GM12878 (cell line): ENCODE data around the gene VAV2. TPM values are rescaled to one million over a fixed set of nuclear protein-coding genes. Genes with fewer than 3 reads are reported as not detected.

Experiments
- ATAC-seq: fragments of 200-7000 bp; cut with Tn5 transposase; 3 replicates; pipeline ENCODE4 v1.9.1; 2020; ENCODE audit warnings: mild to moderate bottlenecking, moderate library complexity
- BruUV-seq: library from RNA; stranded (reverse); fragments of 400-500 nt; replicated peaks from 2 replicates; lab custom pipeline; 2021; lab: Mats Ljungman, UMichigan
- CTCF ChIA-PET: fragments of 300-600 bp; sonication (Branson Sonifier 250); formaldehyde crosslinking; extraction: SDS; loops from one replicate; lab custom pipeline; 2021; ENCODE audit warnings: inconsistent platforms; lab: Yijun Ruan, JAX
- POLR2A ChIA-PET: fragments of 350-600 bp; formaldehyde crosslinking; extraction: SDS; loops from one replicate; lab custom pipeline; 2021; ENCODE audit warnings: inconsistent platforms; lab: Charles Lee
- RAD21 ChIA-PET: fragments of 300-600 bp; sonication (Branson Sonifier 250); formaldehyde crosslinking; loops from one replicate; lab custom pipeline; 2023; ENCODE audit warnings: antibody characterized with exemption; ENCODE audit not compliant: unreplicated experiment; lab: Charles Lee
- SMC1A ChIA-PET: fragments of 300-600 bp; sonication (Branson Sonifier 250); formaldehyde crosslinking; loops from one replicate; lab custom pipeline; 2023; ENCODE audit not compliant: unreplicated experiment, uncharacterized antibody; lab: Charles Lee
- DNase-seq: peaks from one replicate; pipeline ENCODE4 v3.0.0-alpha.2; 2011; ENCODE audit warnings: low read depth, low spot score
- FAIRE-seq: peaks from 3 replicates; lab custom pipeline; 2011; peaks lifted over from hg19 to GRCh38; lab: Jason Lieb, UNC
- H2AFZ ChIP-seq: 2 replicates; pipeline ENCODE4 v1.6.0; 2011; ENCODE audit warnings: low read depth, low read length, control low read depth; ENCODE audit not compliant: control insufficient read depth
- H3K27ac ChIP-seq: 2 replicates; pipeline ENCODE4 v1.5.1; 2011; ENCODE audit warnings: control low read depth; ENCODE audit not compliant: control insufficient read depth, insufficient read depth
- H3K27me3 ChIP-seq, 2 experiments: replicated peaks in 1 of 2; 2 replicates each; pipeline versions ENCODE4 v1.6.0 to v1.6.1; 2011; ENCODE audit warnings: low read length in 1 of 2; ENCODE audit not compliant: control insufficient read depth in 2 of 2, insufficient read depth in 2 of 2
- H3K36me3 ChIP-seq, 2 experiments: 2 replicates each; pipeline ENCODE4 v1.5.1; 2011; ENCODE audit warnings: low read length in 1 of 2; ENCODE audit not compliant: control insufficient read depth in 2 of 2, insufficient read depth in 2 of 2
- H3K4me1 ChIP-seq: 2 replicates; pipeline ENCODE4 v1.6.1; 2011; ENCODE audit warnings: mild to moderate bottlenecking, low read length, moderate library complexity, mixed read lengths; ENCODE audit not compliant: control insufficient read depth, insufficient read depth
- H3K4me2 ChIP-seq: 2 replicates; pipeline ENCODE4 v1.6.0; 2011; ENCODE audit warnings: control low read depth; ENCODE audit not compliant: control insufficient read depth, insufficient read depth
- H3K4me3 ChIP-seq: fragments of 200-600 bp; sonication (generic); 2 replicates; pipeline ENCODE4 v1.5.1; 2016
- H3K79me2 ChIP-seq: 2 replicates; pipeline ENCODE4 v1.6.0; 2011; ENCODE audit warnings: low read length; ENCODE audit not compliant: control insufficient read depth, insufficient read depth
- H3K9ac ChIP-seq: 2 replicates; pipeline ENCODE4 v1.8.0; 2011; ENCODE audit warnings: low read length, control low read depth, mixed read lengths; ENCODE audit not compliant: control insufficient read depth, insufficient read depth
- H3K9me3 ChIP-seq: replicated peaks from 3 replicates; pipeline ENCODE4 v1.5.1; 2011; ENCODE audit warnings: mild to moderate bottlenecking, low read length; ENCODE audit not compliant: control insufficient read depth, insufficient read depth
- H4K20me1 ChIP-seq: 2 replicates; pipeline ENCODE4 v1.6.0; 2011; ENCODE audit not compliant: control insufficient read depth, insufficient read depth
- BHLHE40 ChIP-seq, 2 experiments: fragments of 450-650 bp in 1 of 2; IDR thresholded peaks; 2 replicates each; pipeline ENCODE4 v1.6.1; 2011 to 2017; ENCODE audit warnings: low read depth in 2 of 2, borderline replicate concordance in 1 of 2, improper control_type of control experiment in 1 of 2, low read length in 1 of 2, mild to moderate bottlenecking in 1 of 2
- HDGF ChIP-seq: fragments of 450-650 bp; IDR thresholded peaks from 2 replicates; pipeline ENCODE4 v1.6.1; 2016; ENCODE audit warnings: antibody characterized with exemption
- MEF2B ChIP-seq: fragments of 450-650 bp; IDR thresholded peaks from 2 replicates; pipeline ENCODE4 v1.6.1; 2018; ENCODE audit warnings: mild to moderate bottlenecking, moderate library complexity; ENCODE audit not compliant: partially characterized antibody, poor library complexity, severe bottlenecking
- ZNF24 ChIP-seq: fragments of 450-650 bp; IDR thresholded peaks from 2 replicates; pipeline ENCODE4 v1.6.1; 2017; ENCODE audit warnings: antibody characterized with exemption, mild to moderate bottlenecking
- WGBS: methylation state at CpG from one replicate; pipeline ENCODE4 v1.1.6; 2016; ENCODE audit warnings: low lambda C conversion rate; ENCODE audit not compliant: insufficient replicate concordance, insufficient coverage; ENCODE audit errors: missing lambda C conversion rate; 5-methylcytosine and 5-hydroxymethylcytosine counted together
- in situ Hi-C: fragments of 300-500 bp; cut with MboI; formaldehyde crosslinking; loops from 9 replicates; pipeline ENCODE4 v1.14.3; 2018; ENCODE audit warnings: mixed read lengths
- intact Hi-C: fragments of 100-400 bp; cut with micrococcal nuclease; formaldehyde crosslinking; loops from one replicate; pipeline ENCODE4 v1.14.2; 2022; ENCODE audit not compliant: unreplicated experiment
- polyA plus RNA-seq, 11 experiments: library from polyadenylated mRNA; depleted of rRNA in 4 of 11; unstranded in 6 of 11; stranded (reverse) in 5 of 11; fragments of >200 nt; fragmentation: Nextera tagmentation in 4 of 11; fragmentation: Illumina TruSeq in 1 of 11; extraction: Ambion mirVana in 4 of 11; extraction: Trizol in 1 of 11; gene quantifications; 1 replicate in 1 of 11; 2 replicates in 10 of 11; pipeline versions ENCODE4 v1.2.1 to v1.2.3, GENCODE V29; 2011 to 2016; ENCODE audit warnings: inconsistent platforms in 2 of 11, missing spikeins in 2 of 11, low read depth in 1 of 11
- total RNA-seq, 4 experiments: library from RNA; depleted of rRNA in 3 of 4; stranded (reverse); fragments of >200 nt in 3 of 4; fragmentation: Illumina TruSeq in 1 of 4; extraction: Trizol in 1 of 4; gene quantifications; 2 replicates each; pipeline versions ENCODE4 v1.2.1 to v1.2.3, GENCODE V29; 2013 to 2021

VAV2 gene
- total and polyA plus RNA-seq, 10 of the 15 experiments (the other 5 are each of a cell fraction or from before 2014, with no cell fraction given), result 0.13 to 43.9 (median 16.9) TPM

GRCh38 chr9:133851693-133852092 lies 140.4 kb downstream of the VAV2 start:
- WGBS, result 100% methylated on average over 1 of the region's 1 CpG
- DNase-seq, result no peak
- Histone ChIP-seq H3K27ac (no peak overlapping the region), H3K9me3 (no peaks in the 10 kb centered on the region), H3K4me1 (no peaks in the 10 kb centered on the region), H2AFZ (no peak overlapping the region), H3K9ac (no peak overlapping the region), H3K79me2 (peaks cover 2% of the 10 kb centered on the region), H4K20me1 (0 out of 2 replicates have a peak, but pooled peaks cover 3% of the 10 kb centered on the region), H3K4me3 (no peak overlapping the region), H3K4me2 (no peak overlapping the region), H3K27me3 (no peaks in the 10 kb centered on the region), H3K36me3 (peaks cover 0 to 13% of the 10 kb centered on the region in 2 experiments; a peak in 3 of 4 replicates)
- CTCF ChIA-PET, result no interaction called here
- RAD21 ChIA-PET, result no interaction called here
- no peak for ATAC-seq
- FAIRE-seq, result no peak
- BruUV-seq, result TSS peak; percentile 30
- SMC1A ChIA-PET, result no interaction called here
- intact Hi-C loops, result no loop called here
- POLR2A ChIA-PET, result no interaction called here
- in situ Hi-C loops, result no loop called here
- TF ChIP-seq HDGF (peak; percentile 53; the same call in 1 of the 2 replicates), ZNF24 (no peak)

DNA sequence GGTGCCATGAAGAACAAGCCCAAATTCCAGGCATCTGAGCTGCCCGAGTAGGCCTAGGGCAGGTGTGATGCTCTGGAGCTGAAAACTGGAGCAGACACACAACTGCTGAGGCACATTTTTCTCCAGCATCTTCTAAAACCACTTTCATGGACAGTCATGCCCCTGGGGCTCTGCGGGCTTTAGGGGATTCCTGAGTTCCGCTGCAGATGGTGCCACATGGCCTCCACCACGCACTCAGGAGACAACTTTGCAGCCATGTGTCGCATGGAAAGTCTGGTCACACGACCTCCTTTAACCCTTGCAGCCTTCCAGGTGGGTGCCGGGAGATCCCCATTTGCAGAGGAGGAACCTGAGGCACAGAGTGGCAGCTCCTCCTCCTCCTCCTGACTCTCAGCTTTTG lies 141.2 kb downstream of the VAV2 start:
- peak; percentile 27 for ATAC-seq
- H3K4me3 ChIP-seq, result no peak overlapping the region
- H3K79me2 ChIP-seq, result peaks cover 2% of the 10 kb centered on the region
- POLR2A ChIA-PET, result no interaction called here
- H3K9ac ChIP-seq, result no peak overlapping the region
- FAIRE-seq, result no peak
- CTCF ChIA-PET, result no interaction called here
- no peaks in the 10 kb centered on the region for H3K9me3 ChIP-seq
- H3K27me3 ChIP-seq, result no peaks in the 10 kb centered on the region
- no peak overlapping the region for H3K27ac ChIP-seq
- H3K4me1 ChIP-seq, result no peaks in the 10 kb centered on the region
- DNase-seq, result peak; percentile 9
- 22% methylated on average over 7 of the region's 7 CpGs for WGBS
- TF ChIP-seq MEF2B (no peak), BHLHE40 (IDR thresholded peaks at IDR 0.05; ENCODE audit: borderline replicate concordance in 1 of 2, low read depth in 2 of 2, low read length in 1 of 2) (peak in 1 of 2 experiments; percentile 27; a peak in 1 of 4 replicates)
- intact Hi-C loops, result no loop called here
- H3K36me3 ChIP-seq, result peaks cover 0 to 13% of the 10 kb centered on the region in 2 experiments; a peak in 3 of 4 replicates
- H2AFZ ChIP-seq, result no peak overlapping the region
- BruUV-seq, result no TSS peak
- RAD21 ChIA-PET, result interaction anchor here (1.0 kb wide), 1 partner anchor 143 kb away, joined by 3 read pairs; no protein-coding TSS in a partner anchor
- in situ Hi-C loops, result no loop called here
- SMC1A ChIA-PET, result no interaction called here
- H3K4me2 ChIP-seq, result no peak overlapping the region
- H4K20me1 ChIP-seq, result 0 out of 2 replicates have a peak, but pooled peaks cover 3% of the 10 kb centered on the region
